Activated CD8-positive, alpha-beta memory T cell treated with anti-CD3 and anti-CD28 coated beads, Interleukin-2, amount 50 U/mL, for 24 hours (primary cell): Measurements from ENCODE around the gene PNO1.

Experiments
- DNase-seq: peaks from one replicate; pipeline ENCODE4 v3.0.0-alpha.2; 2020; ENCODE audit errors: extremely low read depth

The PNO1 gene

GRCh38 chr2:68193787-68194372 lies 36.2 kb downstream of the PNO1 start:
- no peak for DNase-seq

DNA sequence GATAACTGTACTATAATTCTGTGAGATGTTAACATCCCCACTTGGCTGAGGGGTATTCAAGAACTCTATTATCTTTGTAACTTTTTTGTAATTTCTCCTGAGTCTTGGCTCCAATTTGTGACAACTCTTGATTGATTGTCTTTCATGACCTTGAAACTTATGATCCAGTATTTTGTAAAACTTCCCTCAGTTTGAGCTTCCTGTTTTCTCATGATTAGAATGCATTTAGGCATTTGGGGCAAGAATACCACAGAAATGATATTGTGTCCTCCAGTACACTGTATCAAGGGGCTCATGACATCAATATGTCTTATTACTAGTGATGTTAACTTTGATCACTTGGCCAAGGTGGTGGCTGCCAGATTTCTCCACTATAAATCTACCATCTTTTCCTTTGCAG lies 37.4 kb downstream of the PNO1 start:
- DNase-seq = no peak

DNA sequence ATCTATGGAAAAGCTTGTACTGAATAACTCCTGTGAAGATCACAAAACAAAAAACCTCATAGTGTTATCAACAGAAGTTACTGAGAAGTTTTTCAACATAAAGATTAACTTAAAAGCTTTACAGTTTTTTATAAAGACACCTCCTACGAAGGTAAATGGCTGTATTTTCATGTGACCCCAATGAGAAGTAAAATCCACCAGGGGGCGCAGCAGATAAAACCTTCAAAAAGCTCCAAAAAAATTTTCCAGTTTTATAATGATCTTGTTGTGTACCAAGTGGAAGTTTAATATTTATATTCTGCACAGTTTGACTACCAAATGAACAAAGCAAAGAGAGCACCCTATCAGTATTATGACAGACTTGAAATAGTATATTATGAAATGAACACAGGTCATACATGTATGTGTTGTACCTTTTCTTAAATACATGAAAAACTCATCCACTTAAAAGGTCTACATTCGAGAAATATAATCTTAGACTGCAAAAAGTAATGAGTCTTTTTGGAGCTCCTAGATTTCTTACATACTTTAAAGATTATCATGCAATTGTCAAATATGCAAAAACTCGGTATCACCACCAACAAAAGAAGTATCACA lies 38.5 kb downstream of the PNO1 start:
- DNase-seq = no peak

GRCh38 chr2:68200157-68200787 lies 42.6 kb downstream of the PNO1 start:
- no peak for DNase-seq

DNA sequence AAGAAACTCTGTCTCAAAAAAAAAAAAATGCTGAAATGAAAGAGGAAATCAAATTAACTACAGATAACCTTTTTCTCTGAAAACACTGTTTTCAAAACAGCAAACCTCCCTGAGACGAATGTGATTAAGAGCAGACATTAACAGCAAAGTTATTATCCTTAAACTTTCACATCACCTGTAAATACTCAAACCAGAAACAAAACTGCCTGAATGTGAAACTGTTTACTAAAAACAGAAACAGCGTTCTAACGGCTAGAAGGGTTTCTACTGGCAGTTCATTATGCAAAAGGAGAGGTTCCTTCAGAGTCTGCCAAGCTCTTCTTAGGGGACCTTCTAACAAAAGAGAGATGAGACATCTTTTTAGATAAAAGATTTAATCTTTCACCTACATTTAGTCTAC lies 45.9 kb downstream of the PNO1 start:
- DNase-seq = no peak

GRCh38 chr2:68206793-68207192 lies 49.1 kb downstream of the PNO1 start:
- no peak for DNase-seq

DNA sequence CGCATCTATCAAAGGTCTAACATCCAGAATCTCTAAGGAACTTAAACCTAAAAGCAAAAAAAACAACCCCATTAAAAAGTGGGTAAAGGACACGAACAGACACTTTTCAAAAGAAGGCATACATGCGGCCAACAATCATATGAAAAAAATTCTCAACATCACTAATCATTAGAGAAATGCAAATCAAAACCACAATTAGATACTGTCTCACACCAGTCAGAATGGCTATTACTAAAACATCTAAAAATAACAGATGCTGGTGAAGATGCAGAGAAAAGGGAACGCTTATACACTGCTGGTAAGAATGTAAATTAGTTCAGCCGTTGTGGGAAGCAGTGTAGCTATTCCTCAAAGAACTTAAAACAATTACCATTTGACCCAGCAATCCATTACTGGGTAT lies 56.7 kb downstream of the PNO1 start:
- no peak for DNase-seq

DNA sequence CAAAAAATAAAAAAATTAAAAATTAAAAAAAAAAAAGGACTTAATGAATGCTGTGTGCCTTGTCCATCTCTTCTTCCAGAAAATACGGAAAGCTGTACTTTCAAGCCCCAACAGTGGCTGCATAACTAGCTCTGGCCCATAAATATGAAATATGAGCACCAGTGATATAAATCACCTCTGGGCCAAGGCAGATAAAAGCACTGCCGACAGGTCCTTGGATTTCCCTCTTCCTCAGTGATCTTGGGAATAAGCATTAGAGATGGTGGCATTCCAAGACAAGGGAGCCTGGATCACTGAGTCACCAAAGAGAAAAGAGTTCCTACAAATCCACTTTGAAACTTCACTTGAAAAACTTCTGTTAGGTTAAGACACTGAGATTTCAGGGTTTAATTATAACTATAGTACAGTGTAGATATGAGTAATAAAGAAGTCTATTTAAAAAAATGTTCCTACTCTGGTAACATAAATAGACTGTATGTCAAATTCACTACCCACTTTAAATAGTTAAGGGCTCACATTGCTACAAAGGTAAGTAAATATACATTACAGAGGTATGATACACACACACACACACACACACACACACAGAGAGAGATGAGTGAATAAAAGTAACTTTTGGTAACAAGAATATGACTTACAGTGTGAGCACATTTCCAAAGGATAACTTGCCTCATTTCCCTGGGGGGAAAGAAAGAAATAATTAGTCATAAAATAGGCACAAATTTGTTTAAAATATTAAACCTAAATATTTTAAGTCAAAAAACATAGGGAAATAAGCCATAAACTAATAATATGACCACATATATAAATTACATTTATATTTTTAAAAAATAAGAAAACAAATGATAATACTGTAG lies 59.0 kb downstream of the PNO1 start:
- DNase-seq = no peak

- no peak for DNase-seq
Measured at GRCh38 chr2:68217729-68218128, 60.0 kb downstream of the PNO1 start.

DNA sequence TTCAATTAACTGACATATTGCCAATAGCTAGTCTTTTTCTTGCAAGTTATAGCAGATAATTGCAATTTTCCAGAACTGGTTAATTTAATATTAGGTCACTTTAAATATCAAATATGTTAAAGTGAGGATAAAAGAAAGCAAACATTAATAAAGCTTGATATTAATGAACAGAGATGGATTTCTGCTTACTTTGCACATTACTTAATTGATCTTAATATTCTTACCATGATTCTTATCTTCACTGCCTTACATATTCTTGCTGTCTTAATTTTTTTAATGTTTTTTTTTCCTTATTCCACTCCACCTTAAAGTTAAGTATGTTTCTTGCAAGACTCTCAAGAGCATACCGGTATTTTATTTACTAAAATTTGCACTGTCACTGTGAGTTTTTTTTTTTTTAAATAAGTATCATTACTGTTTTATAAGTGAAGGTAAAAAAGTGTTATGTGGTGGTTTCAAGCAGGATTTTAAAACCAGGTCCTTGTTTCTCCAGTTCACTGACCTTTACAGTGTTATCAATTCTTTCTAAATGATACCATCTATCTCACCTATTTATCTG lies 60.7 kb downstream of the PNO1 start:
- DNase-seq = no peak

DNA sequence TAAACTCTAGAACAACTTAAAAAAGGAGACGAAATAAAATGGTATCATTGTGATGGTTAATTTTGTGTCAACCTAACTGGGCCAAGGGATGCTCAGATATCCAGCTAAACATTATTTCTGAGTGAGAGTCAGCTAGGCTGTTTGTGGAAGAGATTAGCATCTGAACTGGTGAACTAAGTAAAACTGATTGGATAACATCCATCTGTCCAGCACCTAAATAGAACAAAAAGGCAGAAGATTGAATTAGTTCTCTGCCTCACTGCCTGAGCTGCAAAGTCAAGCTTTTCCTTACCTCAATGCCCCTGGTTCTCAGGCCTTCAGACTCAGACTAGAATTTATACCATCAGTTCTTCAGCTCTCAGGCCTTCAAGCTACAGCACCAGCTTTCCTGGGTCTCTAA lies 64.6 kb downstream of the PNO1 start:
- DNase-seq = no peak

- DNase-seq = no peak
Measured at GRCh38 chr2:68223419-68223818, 65.7 kb downstream of the PNO1 start.

GRCh38 chr2:68225119-68225632 lies 67.5 kb downstream of the PNO1 start:
- DNase-seq = no peak
